ENCODE data around the gene STAT5B. TPM values are rescaled to one million over a fixed set of nuclear protein-coding genes. Genes with fewer than 3 reads are reported as not detected.

STAT5B gene
- total RNA-seq, 1 donor from 2014 or later: 23.1 TPM

DNA sequence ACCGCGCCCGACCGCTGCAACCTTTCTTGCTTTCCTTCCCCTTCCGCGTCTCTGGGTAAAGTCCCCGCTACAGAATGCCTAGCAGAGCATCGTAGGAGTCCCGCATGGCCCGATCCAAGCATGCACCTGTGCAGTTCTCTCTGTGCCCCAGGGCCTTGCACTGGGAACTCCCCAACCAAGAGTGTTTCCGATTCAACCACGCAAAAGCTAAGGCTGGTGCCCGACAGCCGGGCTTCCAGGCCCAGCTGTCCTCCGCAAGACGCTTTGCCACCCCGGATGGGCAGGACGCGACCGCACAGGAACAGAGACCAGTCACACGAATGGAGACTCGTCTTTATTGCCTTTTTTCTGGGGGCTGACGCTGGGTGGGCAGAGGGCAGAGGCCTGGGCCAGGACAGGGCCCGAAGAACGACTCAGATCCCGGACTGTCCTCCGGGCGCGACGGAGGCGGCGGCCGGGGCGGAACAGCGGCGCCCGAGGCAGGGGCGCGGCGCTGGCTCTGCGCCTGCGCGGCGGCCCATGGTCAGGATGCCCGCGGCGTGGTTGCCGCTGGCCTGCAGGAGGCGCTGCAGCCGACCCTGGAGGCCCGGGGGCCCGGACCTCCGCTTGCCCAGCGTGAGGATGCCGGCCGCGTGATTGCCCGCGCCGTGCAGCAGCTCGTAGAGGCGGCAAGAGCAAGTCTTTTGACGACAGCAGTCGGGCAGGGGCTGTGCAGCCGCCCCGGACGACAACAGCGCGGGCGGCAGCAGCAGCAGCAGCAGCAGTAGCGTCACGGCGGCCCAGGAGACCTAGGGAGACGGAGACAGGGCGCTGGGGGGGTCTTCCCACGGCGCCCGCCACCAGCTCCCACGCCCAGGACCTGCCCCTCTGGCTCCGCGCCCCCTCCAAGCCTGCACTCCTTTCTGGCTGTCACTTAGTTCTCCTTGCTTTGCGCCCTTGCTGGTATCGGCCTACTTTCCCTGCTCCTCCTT lies 92.2 kb downstream of the STAT5B start:
- Histone ChIP-seq H3K27ac (ENCODE audit: low read depth, low read length) (no peak overlapping the region), H3K4me2 (ENCODE audit: low read length) (peak overlapping the region; percentile 99), H3K9ac (ENCODE audit: low read length) (peak overlapping the region; percentile 68), H3K9me3 (ENCODE audit: insufficient read depth, low read depth, low read length) (no peaks in the 10 kb centered on the region), H3K4me3 (ENCODE audit: insufficient read depth, low read depth, low read length) (peak overlapping the region; percentile 70), H3K4me1 (ENCODE audit: insufficient read depth, low read length) (peaks cover 13% of the 10 kb centered on the region), H3K79me2 (ENCODE audit: insufficient read depth, low read length) (no peaks in the 10 kb centered on the region), H3K27me3 (ENCODE audit: insufficient read depth, low read length) (peaks cover 28% of the 10 kb centered on the region), H4K20me1 (ENCODE audit: insufficient read depth, low read length) (peaks cover 4% of the 10 kb centered on the region), H3K36me3 (ENCODE audit: insufficient read depth, low read length) (no peaks in the 10 kb centered on the region), H2AFZ (ENCODE audit: low read depth, low read length) (peak overlapping the region; percentile 98)
- Mint-ChIP-seq H3K27me3 (ENCODE audit: low read depth, unreplicated experiment) (peaks cover 38% of the 10 kb centered on the region), H3K9me3 (ENCODE audit: unreplicated experiment) (no peaks in the 10 kb centered on the region), H3K36me3 (ENCODE audit: low read depth, unreplicated experiment) (no peaks in the 10 kb centered on the region), H3K27ac (ENCODE audit: unreplicated experiment) (no peak overlapping the region), H3K4me1 (ENCODE audit: low read depth, unreplicated experiment) (peaks cover 8% of the 10 kb centered on the region), H3K4me3 (ENCODE audit: unreplicated experiment) (peak overlapping the region; percentile 79)
- no peak for FAIRE-seq
- peak; percentile 11 for DNase-seq (ENCODE audit: low read depth)
- TF ChIP-seq CTCF (IDR thresholded peaks at IDR 0.05; ENCODE audit: insufficient read depth, low read depth, low read length) (peak; percentile 48), EZH2 (IDR thresholded peaks at IDR 0.05; ENCODE audit: insufficient read depth, low read length) (no peak)

DNA sequence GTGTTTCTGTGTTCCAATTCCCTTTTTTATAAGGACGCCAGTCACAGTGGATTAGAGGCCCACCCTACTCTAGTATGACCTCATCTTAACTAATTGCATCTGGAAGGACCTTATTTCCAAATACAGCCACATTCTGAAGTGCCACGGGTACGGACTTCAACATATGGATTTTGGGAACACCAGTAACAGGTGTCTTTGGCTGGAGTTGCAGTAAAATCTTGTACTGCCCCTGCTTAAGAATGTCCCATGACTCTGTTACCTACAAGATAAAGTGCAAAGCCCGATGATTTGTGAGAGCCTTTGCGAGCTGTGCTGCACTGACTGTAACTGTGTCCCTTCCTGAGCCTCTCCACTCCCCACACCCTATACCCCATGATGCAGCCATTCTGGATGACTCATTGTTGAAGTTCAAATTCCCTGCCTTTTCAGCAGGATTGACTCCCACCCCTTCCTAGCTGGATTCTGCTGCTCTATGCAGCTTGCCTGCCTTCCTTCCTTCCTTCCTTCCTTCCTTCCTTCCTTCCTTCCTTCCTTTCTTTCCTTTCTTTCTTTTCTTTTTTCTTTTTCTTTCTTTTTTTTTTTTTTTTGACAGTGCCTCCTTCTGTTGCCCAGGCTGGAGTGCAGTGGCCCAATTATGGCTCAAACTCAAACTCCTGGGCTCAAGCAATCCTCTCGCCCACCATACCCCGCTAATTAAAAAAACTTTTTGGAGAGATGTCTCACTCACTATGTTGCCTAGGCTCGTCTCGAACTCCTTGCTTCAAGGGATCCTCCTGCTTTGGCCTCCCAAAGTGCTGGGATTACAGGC lies 93.1 kb downstream of the STAT5B start:
- peak overlapping the region; percentile 70 for H3K4me3 ChIP-seq (ENCODE audit: insufficient read depth, low read depth, low read length)
- TF ChIP-seq EZH2 (IDR thresholded peaks at IDR 0.05; ENCODE audit: insufficient read depth, low read length): no peak
- peak; percentile 23 for DNase-seq (ENCODE audit: low read depth)
- H3K4me3 Mint-ChIP-seq (ENCODE audit: unreplicated experiment): peak overlapping the region; percentile 79
- H3K9me3 Mint-ChIP-seq (ENCODE audit: unreplicated experiment): no peaks in the 10 kb centered on the region
- H3K27ac ChIP-seq (ENCODE audit: low read depth, low read length): no peak overlapping the region
- peaks cover 4% of the 10 kb centered on the region for H4K20me1 ChIP-seq (ENCODE audit: insufficient read depth, low read length)
- peak overlapping the region; percentile 99 for H3K4me2 ChIP-seq (ENCODE audit: low read length)
- H2AFZ ChIP-seq (ENCODE audit: low read depth, low read length): peak overlapping the region; percentile 98
- peak overlapping the region; percentile 68 for H3K9ac ChIP-seq (ENCODE audit: low read length)
- no peaks in the 10 kb centered on the region for H3K9me3 ChIP-seq (ENCODE audit: insufficient read depth, low read depth, low read length)
- H3K27me3 Mint-ChIP-seq (ENCODE audit: low read depth, unreplicated experiment): peaks cover 43% of the 10 kb centered on the region
- H3K36me3 ChIP-seq (ENCODE audit: insufficient read depth, low read length): no peaks in the 10 kb centered on the region
- peaks cover 13% of the 10 kb centered on the region for H3K4me1 ChIP-seq (ENCODE audit: insufficient read depth, low read length)
- peaks cover 28% of the 10 kb centered on the region for H3K27me3 ChIP-seq (ENCODE audit: insufficient read depth, low read length)
- H3K4me1 Mint-ChIP-seq (ENCODE audit: low read depth, unreplicated experiment): peaks cover 8% of the 10 kb centered on the region
- H3K79me2 ChIP-seq (ENCODE audit: insufficient read depth, low read length): no peaks in the 10 kb centered on the region
- H3K36me3 Mint-ChIP-seq (ENCODE audit: low read depth, unreplicated experiment): no peaks in the 10 kb centered on the region
- H3K27ac Mint-ChIP-seq (ENCODE audit: unreplicated experiment): no peak overlapping the region
- FAIRE-seq: no peak

DNA sequence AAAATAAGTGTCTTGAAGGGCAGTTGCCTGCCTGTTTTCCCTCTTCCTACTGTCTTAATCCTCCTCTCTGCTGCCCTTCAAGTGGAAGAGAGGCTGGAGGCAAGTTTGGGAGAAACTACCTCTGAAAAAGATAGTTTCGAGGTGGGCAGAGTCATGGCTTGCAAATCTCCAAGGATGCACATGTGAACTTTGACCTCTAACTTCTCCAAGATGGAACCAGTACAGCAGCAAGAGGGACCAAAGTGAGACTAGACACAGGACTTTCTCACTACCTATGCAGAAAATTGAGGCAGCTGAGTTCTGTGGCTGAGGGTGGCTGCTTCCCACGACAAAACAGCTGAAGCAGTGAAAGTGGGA lies 94.4 kb downstream of the STAT5B start:
- no peak overlapping the region for H3K4me2 ChIP-seq (ENCODE audit: low read length)
- no peak for FAIRE-seq

More for the DNA sequence above, 94.4 kb downstream of the STAT5B start:
- Histone ChIP-seq H3K79me2 (ENCODE audit: insufficient read depth, low read length) (no peaks in the 10 kb centered on the region), H4K20me1 (ENCODE audit: insufficient read depth, low read length) (peaks cover 4% of the 10 kb centered on the region), H3K9ac (ENCODE audit: low read length) (no peak overlapping the region), H3K4me1 (ENCODE audit: insufficient read depth, low read length) (peaks cover 13% of the 10 kb centered on the region), H3K9me3 (ENCODE audit: insufficient read depth, low read depth, low read length) (no peaks in the 10 kb centered on the region), H3K36me3 (ENCODE audit: insufficient read depth, low read length) (no peaks in the 10 kb centered on the region), H3K4me3 (ENCODE audit: insufficient read depth, low read depth, low read length) (no peak overlapping the region), H3K27me3 (ENCODE audit: insufficient read depth, low read length) (peaks cover 28% of the 10 kb centered on the region), H3K27ac (ENCODE audit: low read depth, low read length) (no peak overlapping the region), H2AFZ (ENCODE audit: low read depth, low read length) (no peak overlapping the region)
- TF ChIP-seq EZH2 (IDR thresholded peaks at IDR 0.05; ENCODE audit: insufficient read depth, low read length) (no peak), CTCF (IDR thresholded peaks at IDR 0.05; ENCODE audit: insufficient read depth, low read depth, low read length) (no peak)
- Mint-ChIP-seq H3K27ac (ENCODE audit: unreplicated experiment) (no peak overlapping the region), H3K27me3 (ENCODE audit: low read depth, unreplicated experiment) (peaks cover 47% of the 10 kb centered on the region), H3K4me3 (ENCODE audit: unreplicated experiment) (no peak overlapping the region), H3K36me3 (ENCODE audit: low read depth, unreplicated experiment) (no peaks in the 10 kb centered on the region), H3K4me1 (ENCODE audit: low read depth, unreplicated experiment) (peaks cover 8% of the 10 kb centered on the region), H3K9me3 (ENCODE audit: unreplicated experiment) (no peaks in the 10 kb centered on the region)
- no peak for DNase-seq (ENCODE audit: low read depth)

All from astrocyte (in vitro differentiated cells and primary cell).